GM21619 (cell line): ENCODE measurements around the gene MELK.

Experiments
- ATAC-seq: cut with Tn5 transposase; IDR thresholded peaks from one replicate; pipeline ENCODE4 v1.9.1; 2021; ENCODE audit not compliant: unreplicated experiment

MELK gene

DNA sequence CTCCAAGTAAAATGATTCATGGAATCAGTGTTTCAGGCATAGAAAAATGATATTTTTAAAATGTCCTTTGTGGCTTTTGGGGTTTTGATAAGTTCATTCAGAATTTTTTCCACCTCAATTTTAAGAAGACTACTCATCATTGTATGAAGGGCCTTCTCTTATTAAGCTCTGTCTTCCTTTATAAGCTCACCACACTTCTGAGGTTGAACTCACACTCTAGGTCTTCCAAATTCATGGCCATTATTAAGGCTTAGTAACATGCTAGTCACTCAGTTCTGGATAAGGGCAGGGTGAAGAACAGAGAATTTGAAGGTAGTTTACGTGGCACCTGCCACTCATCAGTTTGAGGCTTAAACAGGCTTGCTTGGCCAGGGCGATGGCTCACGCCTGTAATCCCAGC is 4.2 kb downstream of the MELK start:
- no peak for ATAC-seq

DNA sequence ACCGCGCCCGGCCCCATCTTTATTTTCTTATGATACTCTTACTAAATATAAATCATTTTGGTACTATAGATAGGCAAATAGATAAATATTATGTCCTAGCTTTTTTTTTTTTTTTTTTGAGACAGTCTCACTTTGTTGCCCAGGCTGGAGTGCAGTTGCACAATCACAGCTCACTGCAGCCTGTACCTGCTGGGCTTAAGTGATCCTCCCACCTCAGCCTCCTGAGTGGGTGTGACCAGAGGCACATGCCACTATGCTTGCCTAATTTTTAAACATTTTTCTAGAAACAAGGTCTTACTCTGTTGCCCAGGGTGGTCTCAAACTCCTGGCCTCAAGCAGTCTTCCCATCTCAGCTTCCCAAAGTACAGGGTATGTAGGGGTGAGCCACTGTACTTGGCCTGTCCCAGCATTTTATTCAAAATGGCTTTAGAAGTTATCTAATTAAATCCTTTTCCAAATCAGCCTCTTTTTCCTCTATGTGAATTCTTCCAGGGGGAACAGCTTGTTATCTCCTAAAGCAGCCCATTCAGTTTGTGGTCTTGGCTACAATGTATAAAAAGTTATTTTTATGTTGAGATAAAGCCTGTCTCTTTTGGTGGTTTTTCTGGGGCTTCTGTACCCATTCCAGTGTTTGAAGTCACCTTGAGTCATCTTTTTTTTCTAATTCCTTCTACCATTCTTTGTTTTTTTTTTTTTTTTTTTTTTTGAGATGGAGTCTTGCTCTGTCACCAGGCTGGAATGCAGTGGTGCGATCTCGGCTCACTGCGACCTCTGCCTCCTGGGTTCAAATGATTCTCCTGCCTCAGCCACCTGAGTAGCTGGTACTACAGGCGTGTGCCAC is 12.1 kb downstream of the MELK start:
- no peak for ATAC-seq

DNA sequence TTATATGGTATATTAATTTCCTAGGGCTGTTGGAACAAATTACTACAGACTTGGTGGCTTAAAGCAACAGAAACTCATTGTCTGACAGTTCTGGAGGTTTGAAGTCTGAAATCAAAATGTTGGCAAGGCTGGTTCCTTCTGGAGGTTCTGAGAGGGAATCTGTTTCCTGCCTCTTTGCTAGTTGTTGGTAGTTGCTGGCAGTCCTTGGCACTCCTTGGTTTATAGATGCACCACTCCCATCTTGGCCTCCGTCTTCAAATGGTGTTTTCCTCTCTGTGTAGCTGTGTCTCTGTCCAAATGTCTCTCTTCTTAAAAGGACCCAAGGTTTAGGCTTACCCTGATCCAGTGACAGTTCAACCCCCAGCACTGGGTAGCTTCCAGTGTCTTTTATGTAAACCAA is 17.5 kb downstream of the MELK start:
- ATAC-seq = no peak

DNA sequence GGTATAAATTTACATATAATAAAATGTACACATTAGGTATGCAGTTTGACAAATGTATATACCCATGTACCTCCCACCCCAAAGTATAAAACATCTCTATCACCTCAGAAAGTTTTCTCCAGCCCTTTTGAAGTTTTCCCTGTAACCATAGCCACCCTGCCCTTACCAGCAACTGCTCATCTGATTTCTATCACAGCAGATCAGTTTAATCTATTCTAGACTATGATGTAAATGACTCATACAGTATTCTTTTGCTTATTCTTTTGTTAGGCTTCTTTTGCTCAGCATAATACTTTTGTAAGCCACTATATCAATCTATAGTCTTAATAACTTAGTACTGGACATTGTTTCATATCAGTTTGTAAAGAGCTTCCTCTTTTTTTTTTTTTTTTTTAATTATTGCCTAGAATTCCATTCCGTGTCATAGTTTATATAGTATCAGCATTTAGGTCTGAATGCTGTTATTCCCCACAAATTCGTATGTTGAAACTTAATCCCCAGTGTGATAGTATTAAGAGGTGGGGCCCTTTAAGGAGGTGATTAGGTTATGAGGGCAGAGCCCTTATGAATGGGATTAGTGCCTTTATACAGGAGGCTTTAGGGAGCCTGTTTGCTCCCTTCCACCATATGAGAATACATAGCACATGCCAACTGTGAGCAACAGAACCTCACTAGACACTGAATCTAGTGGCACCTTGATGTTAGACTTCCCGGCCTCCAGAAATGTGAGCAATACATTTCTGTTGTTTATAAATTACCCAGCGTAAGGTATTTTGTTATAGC is 20.3 kb downstream of the MELK start:
- no peak for ATAC-seq

DNA sequence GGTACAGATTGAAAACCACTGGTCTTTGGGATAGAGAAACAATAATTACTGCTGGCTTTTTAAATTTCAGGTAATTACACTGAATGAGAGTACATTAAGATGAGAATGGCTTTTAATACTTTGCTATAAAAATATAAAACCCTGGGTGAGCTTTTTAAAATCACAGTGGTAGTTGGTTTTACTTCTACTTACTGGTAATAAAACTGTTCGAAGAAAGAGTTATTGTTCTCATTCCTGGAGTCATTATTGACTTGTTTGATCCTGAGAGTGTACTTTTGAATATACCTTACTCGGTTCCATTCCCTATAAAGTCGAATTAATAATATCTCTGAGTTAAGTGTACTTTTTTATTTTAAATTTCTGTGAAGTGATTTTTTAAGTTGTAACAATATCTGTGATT is 21.5 kb downstream of the MELK start:
- no peak for ATAC-seq

DNA sequence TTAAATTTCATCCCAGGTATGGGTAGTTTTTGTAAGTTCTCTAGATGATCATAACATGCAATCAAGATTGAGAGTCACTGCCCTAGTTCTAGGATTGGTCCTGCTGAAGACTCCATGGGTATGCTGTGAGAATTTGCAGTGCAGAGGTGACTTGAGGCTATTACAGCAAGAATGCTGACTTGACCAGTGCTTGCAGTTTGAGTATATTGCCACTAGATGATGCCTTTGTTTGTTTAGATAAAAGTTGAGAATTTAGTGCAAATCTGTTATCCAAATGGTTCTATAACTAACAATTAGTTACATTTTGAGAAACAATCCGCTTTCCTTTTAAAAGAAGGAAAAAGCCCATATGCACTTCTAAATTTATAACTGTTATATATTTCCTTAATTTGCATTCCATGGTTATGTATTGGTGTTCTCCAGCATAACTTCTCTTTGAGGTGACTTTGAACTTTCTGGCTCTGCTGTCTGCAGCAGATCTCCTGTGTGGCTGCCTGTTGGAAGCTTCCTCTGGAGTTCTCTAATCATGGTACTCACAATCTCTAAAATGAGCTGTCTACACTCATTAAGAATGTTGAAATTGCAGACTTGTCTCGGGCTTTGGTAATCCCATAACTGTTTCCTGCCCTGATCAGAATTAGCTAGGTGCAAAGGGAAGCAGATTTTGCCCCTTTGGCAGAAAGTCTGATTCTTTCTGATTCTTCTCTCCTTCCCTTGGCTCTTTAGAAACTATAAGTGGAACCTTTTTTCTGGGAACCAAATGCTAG is 24.9 kb downstream of the MELK start:
- ATAC-seq = no peak

DNA sequence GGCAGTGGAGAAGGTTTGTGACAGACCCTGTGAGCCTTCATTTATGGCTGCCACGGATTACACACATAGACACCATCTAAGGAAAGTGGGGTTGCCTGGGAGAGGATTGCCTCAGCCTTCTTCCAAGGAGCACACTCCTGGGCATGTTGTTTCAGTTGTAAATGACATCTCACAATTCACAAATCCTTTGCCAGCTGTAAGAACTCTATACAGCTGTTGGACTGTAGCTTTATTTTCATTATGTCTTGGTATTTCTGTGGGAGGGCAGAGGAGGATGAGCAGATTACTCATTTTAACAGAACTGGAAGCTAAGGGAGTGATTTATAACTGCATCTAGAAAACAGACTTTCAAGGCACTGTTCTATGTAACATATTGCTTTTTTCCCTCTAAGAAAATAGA is 25.6 kb downstream of the MELK start:
- ATAC-seq = no peak

DNA sequence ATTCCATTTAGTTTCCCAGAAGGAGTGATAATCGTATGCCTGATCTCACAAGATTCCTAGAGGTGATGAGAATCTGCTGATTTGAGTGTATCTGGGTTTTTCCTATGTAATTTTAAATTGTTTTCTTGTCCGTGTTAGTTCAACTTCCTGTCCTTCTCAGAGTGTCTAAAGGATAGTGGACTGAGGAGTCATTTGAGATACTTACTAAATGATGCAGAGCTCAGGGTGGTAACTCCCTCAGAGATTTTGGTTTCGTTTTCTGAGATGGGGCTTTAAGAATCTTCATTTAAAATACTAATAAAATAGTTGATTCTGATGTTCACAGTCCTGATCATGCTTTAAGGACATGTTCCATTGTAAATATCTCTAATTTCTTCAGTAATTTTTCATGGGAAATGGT is 30.3 kb downstream of the MELK start:
- peak; percentile 72 for ATAC-seq

DNA sequence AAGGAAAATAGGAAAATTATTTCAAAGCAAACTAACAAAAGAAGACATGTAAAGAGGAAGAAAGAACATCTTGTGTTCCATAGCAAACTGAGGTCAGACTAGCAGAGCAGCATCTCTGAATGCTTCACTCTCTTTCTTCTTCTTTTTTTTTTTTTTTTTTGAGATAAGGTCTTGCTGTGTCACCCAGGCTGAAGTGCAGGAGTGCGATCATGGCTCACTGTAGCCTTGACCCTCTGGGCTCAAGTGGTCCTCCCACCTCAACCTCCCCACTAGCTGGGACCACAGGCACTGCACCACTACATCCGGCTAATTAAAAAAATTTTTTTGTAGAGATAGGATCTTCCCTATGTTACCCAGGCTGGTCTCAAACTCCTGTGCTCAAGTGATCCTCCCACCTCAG is 36.6 kb downstream of the MELK start:
- ATAC-seq = no peak

DNA sequence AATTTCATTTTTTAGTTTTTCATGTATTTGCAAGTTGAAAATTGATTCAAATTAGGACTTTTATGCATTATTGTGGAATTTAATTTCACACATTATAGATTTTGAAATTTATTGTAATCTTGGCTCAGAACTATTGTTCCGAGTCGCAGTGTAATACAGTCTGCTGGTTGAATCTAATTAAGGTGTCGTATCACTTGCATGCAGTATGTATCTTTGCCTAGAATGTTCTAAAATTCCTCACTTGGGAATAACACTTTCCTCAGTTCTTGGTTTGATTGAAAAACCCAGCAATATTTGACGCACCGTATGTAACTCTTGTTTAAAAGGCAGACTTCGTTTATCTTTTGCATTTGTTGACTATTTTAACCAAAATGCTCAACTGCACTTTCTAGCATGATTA is 49.4 kb downstream of the MELK start:
- no peak for ATAC-seq

DNA sequence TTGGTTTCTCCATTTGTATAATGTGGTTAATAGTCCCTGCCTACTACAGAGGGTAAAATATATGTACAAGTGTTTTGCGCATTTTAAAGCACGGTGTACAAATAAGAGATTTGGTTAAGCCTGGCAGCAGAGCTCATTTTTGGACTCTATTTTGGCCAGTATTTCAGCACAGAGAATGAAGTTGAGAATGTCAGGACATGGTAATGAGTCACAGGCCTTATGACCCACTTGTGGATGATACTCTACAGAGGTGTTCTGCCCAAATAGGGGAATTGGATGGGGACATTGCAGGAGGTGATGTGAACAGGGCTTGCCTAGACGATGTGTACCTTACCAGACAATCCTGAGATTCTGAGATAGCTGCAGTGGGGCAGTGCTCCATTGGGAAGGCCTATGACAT is 50.6 kb downstream of the MELK start:
- no peak for ATAC-seq

DNA sequence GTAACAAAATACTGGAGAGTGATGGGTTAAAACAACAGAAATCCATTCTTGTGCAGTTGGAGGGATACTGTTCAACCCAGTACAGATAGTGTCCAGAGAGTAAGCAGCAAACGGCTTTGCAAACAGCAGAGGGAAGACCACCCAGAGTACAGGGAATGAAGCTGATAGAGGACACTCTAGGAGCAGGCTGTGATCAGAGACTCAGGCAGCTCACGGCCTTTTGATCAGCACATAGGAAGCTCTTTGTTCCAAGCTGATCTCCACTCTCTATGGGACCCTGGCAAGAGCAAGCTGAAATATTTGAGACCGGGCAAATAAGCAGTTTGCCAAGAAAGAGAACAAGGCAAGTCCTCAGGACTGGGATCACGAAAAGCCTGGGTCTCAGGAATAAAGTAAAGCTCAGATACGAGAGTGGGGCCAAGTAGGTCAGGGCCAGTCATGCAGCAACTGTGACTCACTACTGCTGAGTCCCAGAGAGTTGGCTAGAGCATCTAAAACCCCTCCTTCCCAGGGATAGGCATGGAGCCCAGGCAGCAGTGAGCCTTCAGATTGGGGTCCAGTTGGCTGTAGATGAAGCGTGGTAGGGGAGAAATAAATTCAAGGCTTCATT is 52.4 kb downstream of the MELK start:
- ATAC-seq = no peak

DNA sequence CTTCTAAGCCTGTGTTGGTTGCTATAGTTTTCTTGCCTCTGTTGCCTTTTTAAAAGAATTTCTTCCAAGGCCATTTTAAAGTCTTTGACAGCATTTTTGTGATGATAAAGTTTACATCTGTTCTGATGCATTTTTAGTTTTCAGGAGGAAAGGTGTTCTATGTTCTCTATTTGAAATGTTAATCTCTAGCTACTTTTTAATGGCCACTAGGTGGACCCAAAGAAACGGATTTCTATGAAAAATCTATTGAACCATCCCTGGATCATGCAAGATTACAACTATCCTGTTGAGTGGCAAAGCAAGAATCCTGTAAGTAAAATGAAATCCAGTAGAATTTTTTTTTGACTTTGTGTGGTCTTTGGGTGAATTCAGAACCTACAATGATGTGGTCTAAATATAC is 60.2 kb downstream of the MELK start:
- ATAC-seq = no peak

DNA sequence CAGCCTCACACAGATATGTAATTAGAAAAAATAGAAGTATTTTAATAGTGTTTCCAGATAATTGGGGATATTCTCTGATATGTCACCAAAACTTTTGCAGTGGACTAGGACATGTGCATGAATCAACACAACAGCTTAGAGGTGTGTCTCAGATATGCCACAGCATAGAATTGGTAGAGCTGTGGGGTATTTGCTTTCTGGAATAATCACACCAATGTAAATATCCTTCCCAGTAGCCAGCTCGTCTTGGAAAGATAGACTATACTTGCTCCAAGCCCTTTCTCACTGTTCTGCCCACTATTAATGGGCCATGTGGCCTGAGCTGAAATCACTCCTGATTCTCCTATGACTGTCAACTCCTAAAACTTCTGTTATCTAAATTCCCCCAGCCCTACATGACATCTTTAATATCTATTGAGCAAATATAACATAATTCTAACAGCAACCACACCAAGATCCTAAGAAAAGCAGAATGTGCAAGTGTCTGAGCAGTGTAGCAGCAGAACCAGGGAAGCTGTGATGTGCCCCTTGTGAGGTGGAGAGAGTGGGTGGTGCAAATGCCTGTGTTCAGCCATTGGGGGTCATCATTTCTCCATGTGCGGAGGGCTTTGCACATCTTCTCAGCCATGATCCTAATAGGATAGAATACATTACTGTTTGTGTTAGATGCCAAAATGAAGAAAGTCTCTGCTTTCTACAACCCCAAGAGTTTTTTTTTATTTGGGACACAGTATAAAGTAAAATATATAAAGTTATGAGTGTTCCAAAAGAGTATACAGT is 65.0 kb downstream of the MELK start:
- ATAC-seq = no peak

DNA sequence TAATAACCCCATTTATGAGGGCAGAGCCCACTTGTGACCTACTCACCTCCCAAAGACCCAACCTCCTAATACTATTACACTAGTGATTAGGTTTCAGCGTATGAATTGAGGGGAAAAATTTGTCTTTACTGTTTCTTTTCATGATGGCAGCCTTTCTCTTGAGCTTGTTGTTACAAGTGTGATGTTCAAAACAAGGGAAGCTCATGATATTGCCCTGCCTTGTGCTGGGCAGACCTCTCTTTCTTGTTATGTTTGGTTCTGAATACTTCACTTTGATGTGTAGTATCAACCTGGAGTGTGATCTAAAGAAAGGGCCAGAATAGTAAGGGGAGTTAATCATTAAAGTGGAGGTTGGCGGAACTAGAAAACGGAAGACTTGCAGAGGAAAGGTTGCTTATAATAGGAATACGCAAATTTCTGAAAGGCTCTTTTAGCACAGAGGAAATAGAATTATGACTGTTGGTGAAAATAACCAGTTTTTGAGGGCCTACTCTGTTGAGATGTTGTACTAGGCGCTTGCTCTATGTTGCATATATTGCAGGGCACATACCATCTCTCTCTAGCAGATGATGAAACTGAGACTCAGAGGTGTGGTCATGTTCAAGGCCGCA is 68.2 kb downstream of the MELK start:
- peak; percentile 81 for ATAC-seq

DNA sequence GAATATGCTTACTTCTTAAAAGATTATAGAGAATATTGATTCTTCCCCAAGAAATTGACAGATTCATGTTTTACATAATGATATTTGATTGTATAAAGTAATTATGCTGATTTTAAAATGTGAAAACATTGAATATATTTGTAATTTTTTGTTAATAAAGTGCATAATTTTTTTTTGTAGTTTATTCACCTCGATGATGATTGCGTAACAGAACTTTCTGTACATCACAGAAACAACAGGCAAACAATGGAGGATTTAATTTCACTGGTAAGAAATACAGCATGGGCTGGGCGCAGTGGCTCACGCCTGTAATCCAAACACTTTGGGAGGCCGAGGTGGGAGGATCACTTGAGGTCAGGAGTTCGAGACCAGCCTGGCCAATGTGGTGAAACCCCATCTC is 70.1 kb downstream of the MELK start:
- no peak for ATAC-seq

DNA sequence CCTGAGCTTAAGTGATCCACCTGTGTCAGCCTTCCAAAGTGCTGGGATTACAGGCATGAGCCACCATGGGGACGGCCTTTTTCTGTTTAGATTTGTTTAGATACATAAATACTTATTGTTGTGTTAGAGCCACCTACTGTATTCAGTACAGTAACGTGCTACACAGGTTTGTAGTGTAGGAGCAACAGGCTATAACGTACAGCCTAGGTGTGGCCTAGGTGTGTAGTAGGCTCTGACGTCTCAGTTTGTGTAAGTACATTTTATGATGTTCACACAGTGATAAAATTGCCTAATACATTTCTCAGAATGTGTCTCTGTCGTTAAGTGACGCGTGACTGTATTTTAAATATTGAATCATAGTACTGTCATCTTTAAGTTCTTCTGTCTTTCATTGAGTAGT is 84.1 kb downstream of the MELK start:
- no peak for ATAC-seq

DNA sequence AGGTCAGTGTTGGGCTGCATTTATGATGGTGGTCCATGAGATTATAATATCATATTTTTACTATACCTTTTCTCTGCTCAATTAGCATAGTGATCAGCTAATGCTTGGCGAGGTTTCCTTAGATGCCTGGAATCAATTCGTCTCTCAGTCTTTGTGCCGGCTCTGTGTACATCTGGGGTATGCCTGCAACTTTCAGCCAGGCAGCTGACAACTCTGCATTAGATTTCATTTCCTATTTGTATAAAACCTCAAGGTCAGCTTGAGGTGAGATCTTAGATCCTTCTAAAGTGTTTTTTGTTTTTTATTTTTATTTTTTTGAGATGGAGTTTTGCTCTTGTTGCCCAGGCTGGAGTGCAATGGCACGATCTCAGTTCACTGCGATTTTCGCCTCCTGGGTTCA is 86.8 kb downstream of the MELK start:
- no peak for ATAC-seq

DNA sequence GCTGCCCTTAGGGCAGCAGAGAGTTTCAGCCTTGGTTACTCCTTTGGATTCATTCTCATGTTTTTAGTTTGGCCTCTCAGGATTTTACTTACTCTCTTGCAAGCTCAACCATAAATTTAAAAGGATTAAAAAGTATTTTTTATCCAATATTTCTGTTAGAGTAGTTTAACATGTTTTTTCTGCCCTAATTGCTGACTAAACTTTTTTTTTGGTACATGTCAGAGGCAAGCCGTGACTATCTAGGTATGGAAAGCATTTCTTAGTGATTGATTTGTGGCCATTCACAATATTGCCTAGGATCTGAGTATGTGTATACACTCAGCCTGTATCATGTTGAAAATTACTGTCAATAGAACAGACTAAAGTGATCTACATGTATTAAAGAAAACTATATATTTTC is 92.1 kb downstream of the MELK start:
- ATAC-seq = no peak

DNA sequence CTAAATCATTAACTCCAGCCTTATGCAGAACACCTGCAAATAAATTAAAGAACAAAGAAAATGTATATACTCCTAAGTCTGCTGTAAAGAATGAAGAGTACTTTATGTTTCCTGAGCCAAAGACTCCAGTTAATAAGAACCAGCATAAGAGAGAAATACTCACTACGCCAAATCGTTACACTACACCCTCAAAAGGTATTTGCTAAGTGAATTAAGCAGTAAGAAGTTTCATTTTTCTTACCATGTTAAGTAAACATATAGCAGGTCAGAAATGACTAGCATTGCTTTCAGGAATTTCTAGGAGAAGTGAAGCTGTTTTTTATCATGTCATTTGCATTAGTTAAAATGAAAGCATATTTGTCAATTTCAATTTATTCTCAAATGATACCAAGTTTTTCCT is 92.7 kb downstream of the MELK start:
- ATAC-seq = no peak
